Panc1 (cell line): ENCODE measurements around the gene ZNF165.
"Not testable (repeated sequence)": the region's sequence is repeated elsewhere in the genome, so short reads cannot be mapped to it uniquely, and the experiment has no call there.

ENCODE experiments used
- CTCF ChIP-seq: fragments of 450-650 bp; IDR thresholded peaks from 2 replicates; pipeline ENCODE4 v1.5.1; 2017; ENCODE audit warnings: mild to moderate bottlenecking
- POLR2AphosphoS5 ChIP-seq: IDR thresholded peaks from 2 replicates; pipeline ENCODE4 v1.6.1; 2012; ENCODE audit warnings: mild to moderate bottlenecking, low read depth, low read length, moderate library complexity
- REST ChIP-seq, 2 experiments: IDR thresholded peaks; 2 replicates each; pipeline ENCODE4 v1.6.1; 2011 to 2012; ENCODE audit warnings: low read depth in 2 of 2, control low read depth in 1 of 2, low read length in 1 of 2, mild to moderate bottlenecking in 1 of 2, moderate library complexity in 1 of 2; ENCODE audit not compliant: insufficient read depth in 1 of 2
- SIN3A ChIP-seq: IDR thresholded peaks from 2 replicates; pipeline ENCODE4 v1.6.1; 2012; ENCODE audit warnings: low read depth, mild to moderate bottlenecking, low read length, moderate library complexity, borderline replicate concordance; ENCODE audit not compliant: insufficient read depth
- TCF7L2 ChIP-seq: IDR thresholded peaks from 2 replicates; pipeline ENCODE4 v1.6.1; 2011; ENCODE audit warnings: mild to moderate bottlenecking, low read depth, low read length, inconsistent platforms

- not testable (repeated sequence) for TF ChIP-seq CTCF; POLR2AphosphoS5; TCF7L2; SIN3A; REST (IDR thresholded peaks at IDR 0.05; ENCODE audit: insufficient read depth in 1 of 2, low read depth in 2 of 2, low read length in 1 of 2)
Observed at GRCh38 chr6:28080381-28080630, at the start of gene ZNF165.
